H1 (cell line): ENCODE results near the gene PRR5L.

ENCODE experiments used
- CEBPB ChIP-seq: IDR thresholded peaks from 2 replicates; pipeline ENCODE4 v1.6.1; 2012; ENCODE audit warnings: low read depth, low read length
- JUN ChIP-seq: IDR thresholded peaks from 2 replicates; pipeline ENCODE4 v1.6.1; 2011; ENCODE audit warnings: low read depth, mild to moderate bottlenecking, improper control_type of control experiment, low read length
- POLR2A ChIP-seq, 2 experiments: IDR thresholded peaks; 1 replicate in 1 of 2; 2 replicates in 1 of 2; pipeline ENCODE4 v1.6.1; 2011; ENCODE audit warnings: low read depth in 2 of 2, low read length in 2 of 2, mild to moderate bottlenecking in 2 of 2; ENCODE audit errors: control extremely low read depth in 1 of 2
- TF ChIP-seq, protein P1 (sequence below), 3 experiments: IDR thresholded peaks; 1 replicate in 2 of 3; 2 replicates in 1 of 3; pipeline versions ENCODE4 v1.5.1 to v1.6.1; 2011; ENCODE audit warnings: low read length in 3 of 3, mild to moderate bottlenecking in 3 of 3, inconsistent platforms in 2 of 3, low read depth in 1 of 3, moderate library complexity in 1 of 3; ENCODE audit not compliant: insufficient read depth in 1 of 3; ENCODE audit errors: control extremely low read depth in 1 of 3

DNA sequence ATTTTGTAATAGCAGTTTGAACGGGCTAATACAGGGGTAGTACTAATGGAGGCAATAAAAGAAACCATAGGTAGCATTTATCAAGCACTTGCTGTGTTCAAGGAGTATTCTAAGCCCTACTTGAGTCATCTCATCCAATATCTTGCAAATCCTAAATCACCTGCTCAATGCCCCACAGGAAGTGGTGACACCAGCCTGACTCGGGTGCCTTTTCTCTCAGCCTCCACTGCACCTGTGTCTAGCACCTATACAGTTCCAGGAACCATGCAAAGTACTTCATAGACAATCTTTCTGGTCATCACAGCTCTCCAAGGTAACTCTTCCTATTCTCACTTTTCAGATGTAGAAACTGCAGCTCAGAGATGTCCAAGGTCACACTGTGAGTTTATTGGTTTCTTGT is 98.0 kb downstream of the PRR5L start:
- no peak for TF ChIP-seq CEBPB
- TF ChIP-seq POLR2A (IDR thresholded peaks at IDR 0.05; ENCODE audit: control extremely low read depth in 1 of 2, low read depth in 2 of 2, low read length in 2 of 2): no peak
- TF ChIP-seq, protein P1, sequence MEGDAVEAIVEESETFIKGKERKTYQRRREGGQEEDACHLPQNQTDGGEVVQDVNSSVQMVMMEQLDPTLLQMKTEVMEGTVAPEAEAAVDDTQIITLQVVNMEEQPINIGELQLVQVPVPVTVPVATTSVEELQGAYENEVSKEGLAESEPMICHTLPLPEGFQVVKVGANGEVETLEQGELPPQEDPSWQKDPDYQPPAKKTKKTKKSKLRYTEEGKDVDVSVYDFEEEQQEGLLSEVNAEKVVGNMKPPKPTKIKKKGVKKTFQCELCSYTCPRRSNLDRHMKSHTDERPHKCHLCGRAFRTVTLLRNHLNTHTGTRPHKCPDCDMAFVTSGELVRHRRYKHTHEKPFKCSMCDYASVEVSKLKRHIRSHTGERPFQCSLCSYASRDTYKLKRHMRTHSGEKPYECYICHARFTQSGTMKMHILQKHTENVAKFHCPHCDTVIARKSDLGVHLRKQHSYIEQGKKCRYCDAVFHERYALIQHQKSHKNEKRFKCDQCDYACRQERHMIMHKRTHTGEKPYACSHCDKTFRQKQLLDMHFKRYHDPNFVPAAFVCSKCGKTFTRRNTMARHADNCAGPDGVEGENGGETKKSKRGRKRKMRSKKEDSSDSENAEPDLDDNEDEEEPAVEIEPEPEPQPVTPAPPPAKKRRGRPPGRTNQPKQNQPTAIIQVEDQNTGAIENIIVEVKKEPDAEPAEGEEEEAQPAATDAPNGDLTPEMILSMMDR (IDR thresholded peaks at IDR 0.05; ENCODE audit: control extremely low read depth in 1 of 3, insufficient read depth in 1 of 3, low read depth in 1 of 3, low read length in 3 of 3): no peak
- TF ChIP-seq JUN: no peak
